Type B pancreatic cell (in vitro differentiated cells): ENCODE results near the gene CIT. TPM values are rescaled to one million over a fixed set of nuclear protein-coding genes. Genes with fewer than 3 reads are reported as not detected.

Experiments
- DNase-seq: peaks from one replicate; pipeline ENCODE4 v3.0.0; 2021; ENCODE audit warnings: mixed read lengths; ENCODE audit not compliant: unreplicated experiment; ENCODE audit errors: extremely low spot score
- H3K27ac Mint-ChIP-seq: 2 replicates; pipeline ENCODE4 v1.8.0; 2021; ENCODE audit warnings: mild to moderate bottlenecking, mixed read lengths
- H3K27me3 Mint-ChIP-seq: 2 replicates; pipeline ENCODE4 v1.8.0; 2021; ENCODE audit warnings: mixed read lengths
- H3K36me3 Mint-ChIP-seq: 2 replicates; pipeline ENCODE4 v1.8.0; 2021; ENCODE audit warnings: mixed read lengths
- H3K4me1 Mint-ChIP-seq: one replicate; pipeline ENCODE4 v1.8.0; 2021; ENCODE audit warnings: mixed read lengths; ENCODE audit not compliant: unreplicated experiment
- H3K4me3 Mint-ChIP-seq: 2 replicates; pipeline ENCODE4 v1.8.0; 2021; ENCODE audit warnings: mild to moderate bottlenecking, mixed read lengths
- H3K9me3 Mint-ChIP-seq: 2 replicates; pipeline ENCODE4 v1.8.0; 2021; ENCODE audit warnings: mixed read lengths
- CTCF ChIP-seq: fragments of 200-600 bp; sonication (generic); conservative IDR thresholded peaks from 2 replicates; pipeline ENCODE4 v1.5.0; 2021; ENCODE audit warnings: antibody characterized with exemption, mild to moderate bottlenecking
- total RNA-seq: library from RNA; stranded (reverse); gene quantifications from 2 replicates; pipeline ENCODE4 v1.2.1, GENCODE V29; 2021; ENCODE audit warnings: low replicate concordance

CIT gene
- total RNA-seq, 1 donor from 2014 or later = 50.9 TPM

DNA sequence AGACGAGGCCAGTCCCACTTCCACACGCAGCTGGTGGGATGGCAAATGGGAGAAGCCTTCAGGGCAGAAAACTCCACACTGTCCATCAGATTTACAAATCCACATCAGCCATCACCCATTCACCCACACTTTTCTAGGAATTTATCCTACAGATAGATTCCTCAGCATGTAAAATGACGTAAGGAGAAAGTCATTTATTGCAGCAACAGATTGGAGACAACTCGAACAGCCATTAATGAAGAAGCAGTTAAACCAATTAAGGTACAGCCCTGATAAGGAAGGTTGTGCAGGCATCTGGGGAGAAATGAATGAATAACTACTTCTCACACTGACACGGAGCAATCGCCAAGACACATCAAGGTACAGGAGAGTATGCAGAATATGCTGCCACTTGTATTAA is 183.0 kb downstream of the CIT start:
- H3K36me3 Mint-ChIP-seq = no peaks in the 10 kb centered on the region
- no peak overlapping the region for H3K27ac Mint-ChIP-seq
- no peak for DNase-seq
- no peak overlapping the region for H3K4me3 Mint-ChIP-seq
- H3K4me1 Mint-ChIP-seq = no peaks in the 10 kb centered on the region
- no peaks in the 10 kb centered on the region for H3K9me3 Mint-ChIP-seq
- no peaks in the 10 kb centered on the region for H3K27me3 Mint-ChIP-seq
- no peak for TF ChIP-seq CTCF

DNA sequence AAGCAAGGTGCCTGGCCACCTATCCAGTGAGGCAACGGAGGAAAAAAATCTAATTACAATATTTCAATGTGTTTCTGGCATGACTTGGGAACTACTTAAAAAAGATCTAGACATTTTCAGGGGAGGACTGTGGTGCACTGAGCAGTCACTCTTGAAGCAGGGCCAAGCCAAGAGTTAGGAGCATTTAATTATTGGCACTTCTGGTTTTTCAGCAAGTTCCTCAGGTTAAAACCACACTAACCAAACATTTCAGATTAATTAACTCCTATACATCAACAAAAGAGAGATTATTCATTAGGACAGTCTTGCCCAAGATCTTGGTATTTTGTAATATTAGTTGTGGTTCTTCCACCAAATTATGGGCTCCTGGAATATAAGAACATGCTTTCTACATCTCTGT is 183.6 kb downstream of the CIT start:
- no peaks in the 10 kb centered on the region for H3K36me3 Mint-ChIP-seq
- no peak overlapping the region for H3K4me3 Mint-ChIP-seq
- H3K4me1 Mint-ChIP-seq = no peaks in the 10 kb centered on the region
- no peaks in the 10 kb centered on the region for H3K9me3 Mint-ChIP-seq
- TF ChIP-seq CTCF = no peak
- no peak overlapping the region for H3K27ac Mint-ChIP-seq
- DNase-seq = no peak
- no peaks in the 10 kb centered on the region for H3K27me3 Mint-ChIP-seq

DNA sequence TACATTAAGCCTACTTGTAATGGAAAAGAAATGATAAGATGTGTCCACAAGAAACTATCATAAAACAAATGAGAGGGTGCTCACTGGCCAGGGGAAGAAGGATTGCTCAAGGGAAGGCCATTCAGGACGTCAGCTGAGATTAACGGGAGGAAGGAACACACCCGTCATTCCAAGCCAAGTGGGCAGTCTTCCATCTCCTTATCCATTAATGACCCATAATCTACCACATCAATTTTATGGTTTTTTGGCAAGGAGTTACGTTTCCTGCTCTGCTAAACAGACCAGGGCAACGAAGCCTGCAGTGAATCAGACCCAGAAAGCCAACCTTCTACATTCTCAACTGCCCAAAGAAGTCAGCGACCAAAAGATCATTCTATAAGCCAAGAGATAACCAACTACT is 184.1 kb downstream of the CIT start:
- H3K27me3 Mint-ChIP-seq = no peaks in the 10 kb centered on the region
- H3K4me3 Mint-ChIP-seq = no peak overlapping the region
- H3K9me3 Mint-ChIP-seq = no peaks in the 10 kb centered on the region
- H3K36me3 Mint-ChIP-seq = peaks cover under 1% of the 10 kb centered on the region
- H3K27ac Mint-ChIP-seq = no peak overlapping the region
- no peak for TF ChIP-seq CTCF
- no peak for DNase-seq
- no peaks in the 10 kb centered on the region for H3K4me1 Mint-ChIP-seq

DNA sequence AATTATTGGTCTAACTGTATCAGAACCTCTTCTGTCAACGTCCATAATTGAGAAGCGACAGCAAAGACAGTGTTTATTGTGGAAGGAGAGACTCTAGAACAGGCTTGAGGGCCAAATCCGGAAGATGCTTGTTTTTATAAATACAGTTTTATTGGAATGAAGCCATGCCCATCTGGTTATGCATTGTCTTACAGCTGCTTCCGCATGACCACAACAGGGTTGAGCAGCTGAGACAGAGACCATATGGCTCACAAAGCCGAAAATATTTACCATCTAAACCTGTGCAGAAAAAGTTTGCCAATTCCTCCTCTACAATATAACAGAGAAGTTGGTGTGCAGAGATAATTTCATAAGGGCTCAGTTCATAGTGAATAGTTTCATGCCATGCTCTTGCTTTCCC is 184.7 kb downstream of the CIT start:
- DNase-seq = no peak
- no peaks in the 10 kb centered on the region for H3K27me3 Mint-ChIP-seq
- H3K4me1 Mint-ChIP-seq = no peaks in the 10 kb centered on the region
- no peak overlapping the region for H3K27ac Mint-ChIP-seq
- no peak for TF ChIP-seq CTCF
- no peak overlapping the region for H3K4me3 Mint-ChIP-seq
- H3K9me3 Mint-ChIP-seq = no peaks in the 10 kb centered on the region
- H3K36me3 Mint-ChIP-seq = peaks cover 7% of the 10 kb centered on the region

- Mint-ChIP-seq H3K27ac (no peak overlapping the region), H3K4me3 (no peak overlapping the region), H3K4me1 (peaks cover 3% of the 10 kb centered on the region), H3K36me3 (peaks cover 13% of the 10 kb centered on the region), H3K9me3 (no peaks in the 10 kb centered on the region), H3K27me3 (no peaks in the 10 kb centered on the region)
- TF ChIP-seq CTCF = no peak
- no peak for DNase-seq
These were observed 185.8 kb downstream of the CIT start for GRCh38 chr12:119691202-119691810.
